ENCODE measurements around the gene PGPEP1.
"Not testable (repeated sequence)": the region's sequence is repeated elsewhere in the genome, so short reads cannot be mapped to it uniquely, and the experiment has no call there.

PGPEP1 gene

GRCh38 chr19:18332917-18333530 is 7.4 kb upstream of the PGPEP1 start:
- DNase-seq: no peak

- DNase-seq: no peak
Observed at GRCh38 chr19:18333680-18334079, 6.7 kb upstream of the PGPEP1 start.

GRCh38 chr19:18336121-18336520 is 4.3 kb upstream of the PGPEP1 start:
- DNase-seq: no peak

GRCh38 chr19:18338541-18338940 is 1.9 kb upstream of the PGPEP1 start:
- no peak for DNase-seq

- DNase-seq: peak; percentile 44
Observed at GRCh38 chr19:18339723-18340122, 675 bp upstream of the PGPEP1 start.

- DNase-seq: peak; percentile 60
Observed at GRCh38 chr19:18340990-18341868, 831 bp downstream of the PGPEP1 start.

- DNase-seq: no peak
Observed at GRCh38 chr19:18342090-18342632, 1.8 kb downstream of the PGPEP1 start.

- no peak for DNase-seq
Observed at GRCh38 chr19:18344582-18344950, 4.2 kb downstream of the PGPEP1 start.

- no peak for DNase-seq
Observed at GRCh38 chr19:18345296-18345695, 4.9 kb downstream of the PGPEP1 start.

- no peak for DNase-seq
Observed at GRCh38 chr19:18346091-18346490, 5.7 kb downstream of the PGPEP1 start.

- DNase-seq: no peak
Observed at GRCh38 chr19:18348171-18348570, 7.8 kb downstream of the PGPEP1 start.

- DNase-seq: not testable (repeated sequence)
Observed at GRCh38 chr19:18348818-18349339, 8.5 kb downstream of the PGPEP1 start.

- peak; percentile 50 for DNase-seq
Observed at GRCh38 chr19:18349524-18350128, 9.2 kb downstream of the PGPEP1 start.

- no peak for DNase-seq
Observed at GRCh38 chr19:18350490-18350889, 10.1 kb downstream of the PGPEP1 start.

- DNase-seq: no peak
Observed at GRCh38 chr19:18351544-18351943, 11.1 kb downstream of the PGPEP1 start.

- DNase-seq: no peak
Observed at GRCh38 chr19:18353378-18354005, 13.1 kb downstream of the PGPEP1 start.

- not testable (repeated sequence) for DNase-seq
Observed at GRCh38 chr19:18354743-18355142, 14.3 kb downstream of the PGPEP1 start.

GRCh38 chr19:18357041-18357440 is 16.6 kb downstream of the PGPEP1 start:
- no peak for DNase-seq

GRCh38 chr19:18361646-18362045 is 21.2 kb downstream of the PGPEP1 start:
- no peak for DNase-seq

- no peak for DNase-seq
Observed at GRCh38 chr19:18362934-18363542, 22.6 kb downstream of the PGPEP1 start.

GRCh38 chr19:18363787-18364186 is 23.4 kb downstream of the PGPEP1 start:
- DNase-seq: no peak

- DNase-seq: not testable (repeated sequence)
Observed at GRCh38 chr19:18364277-18364825, 24.0 kb downstream of the PGPEP1 start.
